EH (cell line): ENCODE measurements around the gene CCDC27.

Experiments
- DNase-seq: peaks from one replicate; pipeline ENCODE4 v3.0.0-alpha.2; 2015; ENCODE audit warnings: low read depth

The CCDC27 gene

GRCh38 chr1:3759796-3760195 lies 7.5 kb downstream of the CCDC27 start:
- DNase-seq = no peak

- DNase-seq = no peak
Observed at GRCh38 chr1:3761296-3762010, 9.2 kb downstream of the CCDC27 start.

- no peak for DNase-seq
Observed at GRCh38 chr1:3762151-3762872, 10.1 kb downstream of the CCDC27 start.

- DNase-seq = no peak
Observed at GRCh38 chr1:3762873-3763228, 10.6 kb downstream of the CCDC27 start.

GRCh38 chr1:3763351-3764125 lies 11.3 kb downstream of the CCDC27 start:
- DNase-seq = no peak

GRCh38 chr1:3767328-3767925 lies 15.2 kb downstream of the CCDC27 start:
- DNase-seq = no peak

- no peak for DNase-seq
Observed at GRCh38 chr1:3768811-3769390, 16.7 kb downstream of the CCDC27 start.

GRCh38 chr1:3770047-3770765 lies 18.0 kb downstream of the CCDC27 start:
- DNase-seq = no peak

GRCh38 chr1:3771108-3772026 lies 19.1 kb downstream of the CCDC27 start:
- DNase-seq = no peak

GRCh38 chr1:3772027-3772714 lies 19.9 kb downstream of the CCDC27 start:
- peak; percentile 85 for DNase-seq

- DNase-seq = no peak
Observed at GRCh38 chr1:3772715-3773571, 20.7 kb downstream of the CCDC27 start, which contains the start of gene SMIM1. SMIM1 (plus strand) TSS chr1:3772749; CDS start chr1:3775374, 2,625 bp downstream.

GRCh38 chr1:3773572-3774275 lies 21.5 kb downstream of the CCDC27 start:
- DNase-seq = no peak

- DNase-seq = no peak
Observed at GRCh38 chr1:3774276-3774945, 22.2 kb downstream of the CCDC27 start.

GRCh38 chr1:3774946-3775489 lies 22.8 kb downstream of the CCDC27 start:
- peak; percentile 38 for DNase-seq

GRCh38 chr1:3775490-3776230 lies 23.4 kb downstream of the CCDC27 start:
- DNase-seq = peak; percentile 68

GRCh38 chr1:3776231-3776961 lies 24.1 kb downstream of the CCDC27 start:
- no peak for DNase-seq
